DMS79 (cell line): ENCODE measurements around the gene NCAPG2.

Experiments used
- DNase-seq: peaks from one replicate; lab custom pipeline; 2025; lab: John Stamatoyannopoulos, UW

NCAPG2 gene

DNA sequence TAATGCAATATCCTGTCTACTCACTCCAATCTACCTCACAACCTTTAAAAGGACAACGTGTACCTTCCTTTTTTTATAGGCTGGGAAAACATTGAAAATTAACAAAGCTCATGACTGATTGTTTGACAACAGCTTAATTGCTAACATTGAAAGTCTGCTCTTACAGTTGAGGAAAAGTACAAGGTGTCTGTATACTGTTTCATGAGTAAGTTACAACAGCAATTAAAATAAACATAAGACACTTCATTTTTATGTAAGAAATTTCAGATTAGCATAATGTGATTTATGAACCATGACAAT is 28.6 kb upstream of the NCAPG2 start:
- no peak for DNase-seq

DNA sequence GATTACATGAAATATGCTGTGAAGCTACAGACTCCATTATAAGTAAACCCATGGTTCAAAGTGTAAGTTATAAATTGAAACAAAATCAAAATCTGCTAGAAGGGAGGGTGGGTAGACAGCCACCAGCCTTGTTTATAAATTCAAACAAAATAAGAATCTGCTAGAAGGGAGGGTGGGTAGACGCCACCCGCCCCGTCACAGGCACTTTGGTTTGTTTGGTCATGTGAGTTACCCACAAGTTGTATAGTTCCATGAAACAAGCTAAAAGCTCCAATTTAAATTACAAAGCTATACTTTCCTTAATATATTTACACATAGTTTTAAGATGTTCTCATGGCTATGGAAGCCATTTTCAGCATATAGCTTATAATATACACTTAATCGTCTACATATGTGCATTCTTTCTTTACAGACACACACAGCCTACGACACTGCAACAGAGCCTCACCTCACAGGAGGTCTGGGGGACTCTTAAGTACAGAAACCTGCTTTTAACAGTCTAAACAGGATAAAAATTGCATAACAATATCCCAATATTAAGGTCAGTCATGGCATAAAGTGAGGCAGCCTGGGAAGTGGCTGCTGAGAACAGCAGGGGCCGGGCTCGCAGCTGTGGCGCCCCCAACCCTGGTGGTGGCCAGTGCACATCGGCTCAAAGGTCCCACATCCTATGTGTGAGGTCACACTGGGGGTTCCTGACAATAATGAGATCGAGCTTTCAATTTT is 28.1 kb upstream of the NCAPG2 start:
- no peak for DNase-seq

DNA sequence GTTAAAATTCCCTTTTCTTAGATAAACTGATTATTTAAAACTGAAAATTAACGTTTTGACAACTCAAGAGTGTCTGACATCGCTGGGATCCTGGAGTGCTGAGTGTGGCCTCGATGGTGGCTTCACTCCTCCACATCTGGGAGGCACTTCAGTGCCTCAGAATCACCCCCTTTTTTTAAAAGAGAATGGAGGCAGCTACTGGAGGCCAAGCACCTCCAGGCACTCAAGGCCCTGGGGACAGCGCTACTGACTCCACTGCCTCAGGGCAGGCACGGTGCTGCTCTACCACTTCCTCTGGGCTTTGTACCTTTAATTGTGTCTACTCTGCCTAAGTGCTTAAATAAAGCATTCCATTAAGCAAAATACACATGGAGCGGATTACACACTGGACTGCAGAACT is 27.2 kb upstream of the NCAPG2 start:
- no peak for DNase-seq

DNA sequence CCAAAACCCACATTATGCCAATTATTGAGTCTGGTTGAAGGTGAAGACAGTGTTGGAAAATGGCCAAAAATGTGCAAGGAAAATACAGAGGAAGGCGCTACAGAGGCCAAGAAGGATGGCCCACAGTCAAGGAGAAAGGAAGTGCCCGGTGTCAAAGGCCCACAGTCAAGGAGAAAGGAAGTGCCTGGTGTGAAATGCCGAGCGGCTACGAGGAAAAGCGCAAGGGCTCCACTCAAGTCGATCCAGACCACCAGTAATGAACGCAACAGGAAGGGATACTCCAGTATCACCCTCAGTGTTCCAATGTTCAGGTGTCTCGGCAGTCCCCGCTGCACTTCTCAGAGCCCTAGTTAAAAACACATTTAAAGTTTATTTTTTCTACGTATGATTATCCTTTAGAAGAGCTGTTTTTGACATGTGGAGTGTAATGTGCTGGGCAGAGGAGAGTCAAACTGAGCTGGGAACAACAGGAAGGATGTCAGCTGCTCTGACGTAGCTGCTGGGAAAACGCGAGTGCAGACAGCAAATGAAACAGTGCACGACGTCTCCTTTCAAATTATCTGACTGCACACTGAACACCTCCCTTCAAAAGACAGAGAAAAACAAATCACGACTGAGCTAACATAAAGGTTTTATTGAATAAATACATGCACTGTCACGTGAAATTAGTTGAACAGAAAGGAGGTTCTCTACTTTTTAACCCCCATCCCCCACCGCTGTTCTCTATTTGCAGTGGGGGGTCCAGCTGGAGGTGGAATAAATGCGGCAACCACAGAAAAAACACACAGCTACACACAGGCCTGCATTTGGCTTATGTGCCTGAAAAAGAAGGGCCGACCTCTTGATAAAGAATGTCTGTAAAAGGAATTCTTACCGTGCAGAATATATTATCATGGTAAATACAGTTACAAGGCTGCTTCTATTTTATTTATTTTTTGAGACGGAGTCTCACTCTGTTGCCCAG is 26.1 kb upstream of the NCAPG2 start:
- DNase-seq: no peak

DNA sequence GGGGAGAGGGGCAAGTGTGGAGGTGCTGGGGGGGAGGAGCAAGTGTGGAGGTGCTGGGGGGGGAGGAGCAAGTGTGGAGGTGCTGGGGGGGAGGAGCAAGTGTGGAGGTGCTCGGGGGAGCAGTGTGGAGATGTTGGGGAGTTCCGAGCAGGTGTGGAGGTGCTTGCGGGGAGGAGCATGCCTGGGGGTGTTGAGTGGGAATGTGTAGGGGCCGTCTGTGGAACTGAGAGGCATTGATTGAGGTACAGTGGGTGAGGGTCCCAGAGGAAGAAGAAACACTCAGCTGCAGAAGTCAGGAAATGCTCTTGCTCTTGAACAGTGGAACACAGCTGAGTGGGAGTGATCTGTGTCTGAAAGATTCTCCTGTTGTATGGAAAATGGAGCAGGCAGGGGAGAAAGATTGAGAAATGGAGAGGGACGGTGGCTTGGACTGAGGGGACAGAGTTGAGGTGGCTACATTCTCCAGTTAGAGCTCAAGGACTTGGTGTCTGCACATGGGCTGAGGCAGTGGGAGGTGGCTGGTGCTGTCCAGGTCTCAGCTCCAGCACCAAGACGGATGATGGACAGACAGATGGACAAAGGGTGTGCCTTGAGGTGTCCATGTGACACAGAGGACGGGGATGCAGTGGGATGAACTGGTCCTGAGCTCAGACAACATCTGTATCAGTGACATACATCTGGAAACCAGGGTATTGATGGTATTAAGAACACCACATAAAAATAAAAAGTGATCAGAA is 25.2 kb upstream of the NCAPG2 start:
- no peak for DNase-seq

DNA sequence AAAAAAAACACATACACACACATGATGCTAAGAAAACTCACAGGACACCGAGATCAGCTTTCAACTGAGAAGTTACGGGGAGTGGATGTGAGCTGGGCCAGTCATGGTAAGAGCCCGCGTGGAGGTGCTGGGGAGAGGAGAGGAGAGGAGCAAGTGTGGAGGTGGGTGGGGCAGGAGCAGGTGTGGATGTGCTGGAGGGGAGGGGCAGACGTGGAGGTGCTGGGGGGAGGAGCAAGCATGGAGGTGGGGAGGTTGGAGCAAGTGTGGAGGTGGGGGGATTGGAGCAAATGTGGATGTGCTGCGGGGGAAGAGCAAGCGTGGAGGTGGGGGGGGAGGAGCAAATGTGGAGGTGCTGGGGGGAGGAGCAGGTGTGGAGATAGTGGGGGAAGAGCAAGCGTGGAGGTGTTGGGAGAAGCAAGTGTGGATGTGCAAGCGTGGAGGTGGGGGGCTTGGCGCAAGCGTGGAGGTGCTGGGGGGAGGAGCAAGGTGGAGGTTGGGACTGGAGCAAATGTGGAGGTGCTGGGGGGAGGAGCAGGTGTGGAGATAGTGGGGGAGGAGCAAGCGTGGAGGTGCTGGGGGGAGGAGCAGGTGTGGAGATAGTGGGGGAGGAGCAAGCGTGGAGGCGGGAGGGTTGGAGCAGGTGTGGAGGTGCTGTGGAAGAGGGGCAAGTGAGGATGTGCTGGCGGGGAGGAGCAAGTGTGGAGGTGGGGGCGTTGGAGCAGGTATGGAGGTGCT is 24.5 kb upstream of the NCAPG2 start:
- DNase-seq: no peak

DNA sequence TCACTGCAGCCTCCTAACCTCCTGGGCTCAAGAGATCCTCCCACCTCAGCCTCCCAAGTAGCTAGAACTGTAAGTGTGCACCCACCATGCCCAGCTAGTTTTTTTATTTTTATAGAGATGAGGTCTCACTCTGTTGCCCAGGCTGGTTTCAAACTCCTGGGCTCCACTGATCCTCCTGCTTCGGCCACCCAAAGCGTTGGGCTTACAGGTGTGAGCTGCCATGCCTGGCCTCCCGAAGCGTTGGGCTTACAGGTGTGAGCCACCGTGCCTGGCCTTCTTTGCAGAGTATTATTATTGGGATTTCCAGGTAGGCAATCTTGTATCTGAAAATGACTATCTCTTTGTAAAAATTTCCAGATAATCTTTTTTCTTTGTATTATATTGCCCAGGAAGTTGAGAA is 23.1 kb upstream of the NCAPG2 start:
- DNase-seq: no peak

DNA sequence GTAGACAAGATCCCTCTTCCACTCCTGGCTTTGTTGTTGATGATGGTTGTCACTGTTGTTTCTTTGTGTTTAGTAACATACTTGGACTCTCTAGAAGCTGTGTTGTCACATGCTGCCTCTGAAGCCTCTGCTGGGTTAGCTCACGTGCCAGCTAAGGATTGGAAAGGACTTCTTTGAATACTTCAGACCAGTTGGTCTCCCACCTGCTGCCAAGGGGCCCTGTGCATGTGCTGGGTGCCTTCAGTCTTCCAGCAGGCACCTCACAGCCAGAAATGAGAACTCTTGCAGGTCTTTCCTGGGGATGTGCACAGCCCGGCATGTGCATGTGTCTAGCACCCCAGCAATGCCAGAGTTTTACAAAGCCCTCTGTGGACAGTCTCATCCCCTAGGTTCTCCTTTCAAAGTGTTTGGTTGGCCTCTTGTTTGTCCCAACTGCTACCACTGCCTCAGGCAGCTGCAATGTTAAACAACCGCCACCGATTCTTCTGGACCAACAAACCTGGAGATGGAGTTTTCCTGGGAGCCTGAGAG is 21.7 kb upstream of the NCAPG2 start:
- no peak for DNase-seq

DNA sequence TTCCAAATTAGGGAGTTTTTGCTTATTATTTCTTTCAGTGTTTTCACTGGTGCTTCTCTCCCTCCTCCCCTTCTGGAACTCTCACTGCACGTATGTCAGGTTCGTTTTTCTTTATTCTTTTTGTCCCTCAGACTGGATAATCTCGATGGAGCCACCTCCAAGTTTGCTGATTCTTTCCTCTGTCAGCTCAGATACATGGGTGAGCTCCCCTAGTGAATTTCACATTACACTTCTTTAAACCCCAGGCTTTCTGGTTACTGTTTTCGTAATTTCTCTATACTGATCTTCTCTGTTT is 20.8 kb upstream of the NCAPG2 start:
- DNase-seq: no peak

DNA sequence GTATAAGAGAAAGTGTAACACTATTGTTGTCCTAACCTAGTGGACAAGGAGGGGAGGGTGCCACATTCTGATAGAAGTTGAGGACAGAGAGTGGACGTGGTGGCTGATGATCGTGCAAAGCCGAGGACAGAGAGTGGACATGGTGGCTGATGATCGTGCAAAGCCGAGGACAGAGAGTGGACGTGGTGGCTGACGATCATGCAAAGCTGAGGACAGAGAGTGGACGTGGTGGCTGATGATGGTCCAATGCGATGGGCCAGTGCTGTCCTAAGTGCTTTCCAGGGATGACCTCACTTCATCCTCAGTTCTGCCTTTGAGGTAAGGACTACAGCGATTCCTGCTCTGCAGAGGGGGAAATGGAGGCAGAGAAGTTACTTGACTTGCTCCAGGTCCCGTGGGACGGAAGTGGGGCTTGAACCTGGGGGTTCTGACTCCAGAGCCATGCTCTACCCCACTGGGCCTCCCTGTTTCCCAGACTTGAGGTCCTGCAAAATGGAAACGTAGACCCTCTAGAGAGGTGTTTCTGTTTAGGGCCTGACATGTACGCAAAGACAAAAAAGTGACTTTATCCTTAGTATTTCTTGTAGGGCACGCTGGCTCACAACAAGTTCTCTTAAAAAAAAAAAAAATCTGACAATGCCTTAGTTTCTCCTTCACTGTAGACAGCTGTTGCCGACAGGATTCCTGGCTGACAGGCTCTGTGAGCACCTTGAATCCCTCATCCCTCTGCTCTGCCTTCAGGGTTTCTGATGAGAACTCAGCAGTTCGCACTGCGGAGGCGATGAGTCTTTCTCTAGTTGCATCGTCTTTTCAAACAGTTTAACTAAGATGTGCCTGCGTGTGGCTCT is 20.3 kb upstream of the NCAPG2 start:
- no peak for DNase-seq

DNA sequence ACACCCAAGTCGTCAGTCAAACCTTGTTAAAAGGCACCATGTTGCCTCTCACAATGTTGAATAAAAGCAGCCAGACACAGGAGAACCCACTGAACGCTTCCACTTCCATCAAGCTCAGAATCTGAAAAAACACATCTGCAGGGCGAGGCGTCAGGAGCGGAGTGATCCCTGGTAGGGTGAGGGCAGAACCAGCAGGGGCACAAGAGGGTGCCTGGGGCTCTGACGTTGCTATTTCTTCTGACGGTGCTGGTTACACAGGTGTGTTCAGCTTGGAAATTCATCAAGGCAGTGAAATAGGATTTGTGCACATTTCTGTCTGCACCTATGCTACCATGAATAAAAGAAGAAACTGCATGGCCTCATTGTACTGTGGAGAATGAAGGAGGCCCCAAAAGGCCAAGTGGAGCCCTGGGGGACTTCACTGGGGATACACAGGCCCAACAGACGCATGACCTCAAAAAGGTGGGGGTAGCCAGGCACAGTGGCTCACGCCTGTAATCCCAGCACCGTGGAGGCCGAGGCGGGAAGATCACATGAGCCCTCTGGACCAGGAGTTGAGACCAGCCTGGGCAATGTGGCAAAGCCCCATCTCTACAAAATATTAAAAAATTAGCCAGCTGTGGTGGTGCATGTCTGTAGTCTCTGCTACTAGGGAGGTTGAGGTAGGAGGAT is 19.2 kb upstream of the NCAPG2 start:
- no peak for DNase-seq

DNA sequence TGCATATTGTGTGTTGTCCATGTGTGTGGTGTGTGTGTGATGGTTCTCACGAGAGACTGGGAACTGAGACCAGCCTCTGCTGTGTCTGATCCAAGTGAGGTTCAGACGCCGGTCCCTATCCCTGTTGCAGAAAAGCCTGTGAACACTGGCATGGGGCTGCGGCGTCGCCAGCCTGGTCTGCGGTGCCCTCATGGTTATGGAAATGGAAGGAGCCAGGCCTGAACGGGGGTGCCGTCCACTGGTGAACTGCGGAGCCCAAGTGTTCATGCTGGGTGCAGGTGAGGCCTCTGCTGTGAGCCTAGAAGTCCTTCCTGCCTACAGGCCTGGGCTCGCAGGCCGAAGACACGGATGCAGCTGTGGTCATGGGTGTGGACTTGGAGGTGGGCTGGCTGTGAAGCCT is 18.7 kb upstream of the NCAPG2 start:
- DNase-seq: no peak

DNA sequence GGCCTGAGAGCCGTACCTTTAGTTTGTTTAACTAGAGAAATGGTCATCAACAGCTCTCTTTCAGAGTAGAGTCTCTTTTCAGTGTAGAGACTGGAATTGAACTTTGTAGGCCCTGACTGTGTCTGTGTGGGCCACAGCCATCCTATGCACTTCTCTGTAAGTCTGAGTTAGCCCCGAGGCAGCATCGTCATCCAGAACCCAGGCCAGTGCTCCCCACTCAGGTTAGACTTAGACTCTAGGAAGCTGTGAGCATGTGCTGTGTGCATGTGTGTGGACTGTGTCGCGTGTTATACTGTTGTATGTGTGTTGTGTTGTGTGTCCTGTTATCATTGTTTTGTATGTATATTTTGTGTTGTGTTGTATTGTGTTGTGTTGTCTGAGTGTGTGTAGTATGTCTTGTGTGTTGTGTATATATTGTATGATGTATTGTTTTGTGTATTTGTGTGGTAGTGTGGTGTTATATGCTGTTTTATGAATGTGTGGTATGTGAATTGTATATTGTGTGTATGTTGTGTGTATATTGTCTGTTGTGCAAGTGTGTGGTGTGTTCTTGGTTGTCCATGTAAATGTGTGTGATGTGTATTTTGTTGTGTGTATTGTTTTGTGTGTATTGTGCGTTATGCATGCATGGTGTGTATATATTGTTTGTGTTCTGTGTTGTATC is 18.1 kb upstream of the NCAPG2 start:
- no peak for DNase-seq

DNA sequence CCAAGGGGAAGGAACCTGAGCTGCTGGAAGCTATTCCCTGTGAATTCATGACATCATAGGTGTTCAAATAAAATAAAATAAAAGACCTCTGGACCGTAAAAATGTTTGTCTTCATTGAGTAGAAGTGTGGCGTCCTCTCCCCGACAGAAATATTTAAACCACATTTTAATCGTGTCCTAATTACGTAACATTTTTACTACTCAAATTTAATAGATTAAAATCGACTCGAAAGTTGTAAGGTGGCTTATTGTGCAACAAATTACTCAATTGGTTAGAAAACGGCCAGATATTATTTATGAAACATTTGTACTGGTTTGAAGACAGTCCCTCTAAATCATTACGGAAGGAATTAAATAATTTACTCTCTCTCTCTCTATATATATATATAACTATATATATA is 15.5 kb upstream of the NCAPG2 start:
- DNase-seq: no peak

DNA sequence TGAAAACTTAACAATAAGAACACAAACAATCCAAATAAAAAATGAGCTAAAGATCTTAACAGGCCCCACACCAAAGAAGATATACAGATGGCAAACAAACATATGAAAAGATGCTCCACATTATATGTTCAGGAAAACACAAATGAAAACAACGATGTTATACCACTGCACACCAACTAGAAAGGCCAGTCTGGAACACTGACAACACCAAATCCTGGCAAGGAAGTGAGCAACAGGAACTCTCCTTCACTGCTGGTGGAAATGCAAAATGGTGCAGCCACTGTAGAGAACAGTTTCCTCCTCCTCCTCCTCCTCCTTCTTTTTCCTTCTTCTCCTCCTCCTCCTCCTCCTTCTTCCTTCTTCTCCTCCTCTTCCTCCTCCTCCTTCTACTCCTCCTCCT is 12.2 kb upstream of the NCAPG2 start:
- DNase-seq: no peak

DNA sequence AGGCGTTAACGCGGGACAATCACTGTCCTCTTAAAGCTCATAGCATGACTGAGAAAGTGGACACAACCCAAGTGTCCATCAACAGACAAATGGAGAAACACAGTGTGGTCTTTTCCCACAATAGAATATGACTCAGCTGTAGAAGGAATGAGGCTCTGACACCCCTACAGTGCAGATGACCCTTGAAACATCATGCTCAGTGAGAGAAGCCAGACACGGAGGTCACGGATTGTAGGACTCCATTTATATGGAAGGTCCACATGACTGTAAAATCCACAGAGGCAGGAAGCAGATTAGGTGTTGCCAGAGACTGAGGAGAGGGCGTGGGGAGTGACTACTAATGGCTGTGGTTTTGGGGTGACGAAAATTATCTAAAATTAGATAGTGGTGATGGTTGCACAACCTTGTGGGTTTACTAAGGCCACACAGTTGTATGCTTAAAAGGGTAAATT is 6.1 kb upstream of the NCAPG2 start:
- DNase-seq: peak; percentile 23

DNA sequence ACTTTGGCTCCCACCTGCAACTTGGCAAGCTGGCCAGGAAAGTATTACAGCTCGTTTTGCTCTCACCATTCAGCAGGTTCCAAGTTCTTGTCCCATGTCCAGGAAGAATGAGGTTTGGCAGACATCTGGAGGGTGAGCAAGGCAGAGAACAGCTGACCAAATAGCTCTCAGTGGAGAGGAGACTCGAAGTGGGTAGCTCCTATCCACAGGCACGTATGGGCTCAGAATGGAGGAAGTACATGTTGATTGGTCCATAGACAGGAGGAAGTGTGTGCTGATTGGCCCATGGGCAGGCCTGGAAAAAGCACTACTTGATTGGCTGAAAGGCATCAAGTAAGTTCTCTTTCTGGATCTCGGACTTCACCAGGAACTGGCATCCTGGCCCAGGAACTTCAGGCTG is 3.0 kb upstream of the NCAPG2 start:
- no peak for DNase-seq

DNA sequence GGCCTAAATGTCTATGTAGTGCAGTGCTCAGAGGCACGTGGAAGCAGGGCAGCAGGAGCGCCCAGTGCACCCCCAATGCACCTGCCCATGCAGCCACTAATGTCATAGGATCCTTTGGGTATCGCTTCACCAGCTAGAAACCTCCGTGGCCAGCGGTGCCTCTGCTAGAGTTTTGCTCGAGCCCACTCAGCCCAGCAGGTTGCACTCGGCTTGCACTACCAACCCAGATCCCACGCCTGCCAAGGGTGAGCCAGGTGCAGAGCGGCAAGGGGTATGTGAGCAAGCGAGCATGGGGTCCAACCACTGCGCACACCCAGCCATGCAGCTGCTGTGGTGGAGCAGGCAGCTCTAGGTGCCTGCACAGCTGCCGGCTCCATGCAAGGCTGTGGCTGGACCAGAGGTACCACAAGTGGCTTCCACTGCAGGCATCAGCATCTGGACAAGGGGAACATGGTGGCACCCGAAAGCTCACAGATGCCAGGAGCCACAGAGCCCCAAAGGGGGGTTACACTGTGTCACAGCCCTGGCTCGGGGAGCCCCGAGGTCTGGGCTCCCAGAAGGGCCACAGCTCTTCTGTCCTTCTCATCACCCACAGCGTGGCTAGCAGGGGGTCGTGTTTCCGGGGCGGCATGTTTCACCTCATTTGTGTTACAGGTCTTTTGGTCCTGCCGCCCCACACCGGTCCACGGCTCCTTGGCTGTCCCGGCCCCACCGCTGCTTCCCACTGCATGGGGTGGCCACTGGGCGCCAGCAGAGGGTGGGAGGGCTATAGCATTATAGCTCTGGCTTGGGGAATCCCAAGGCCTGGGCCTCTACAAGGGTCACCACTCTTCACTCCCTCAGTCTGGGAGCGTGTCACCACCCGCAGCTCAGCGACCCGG is 2.3 kb upstream of the NCAPG2 start:
- no peak for DNase-seq

DNA sequence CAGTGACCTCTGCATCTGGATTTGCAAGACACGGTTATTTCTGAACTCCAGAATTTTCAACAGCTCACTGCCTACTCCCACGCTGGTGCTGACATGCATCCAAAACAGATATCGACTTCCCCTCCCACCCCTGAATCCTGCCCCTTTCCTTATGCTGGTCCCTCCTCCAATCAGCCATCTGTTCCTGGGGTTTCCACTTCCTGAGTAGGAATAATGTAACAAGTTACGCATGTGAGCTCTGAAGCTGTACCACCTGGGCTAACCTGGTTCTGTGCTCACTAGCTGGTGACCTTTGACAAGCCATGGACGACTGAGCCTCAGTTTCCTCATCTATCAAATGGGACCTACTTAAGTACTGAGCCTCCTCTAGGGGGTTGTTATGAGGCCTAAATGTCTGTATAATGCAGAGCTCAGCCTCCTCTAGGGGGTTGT is 1.7 kb upstream of the NCAPG2 start:
- DNase-seq: no peak
